ENCODE results near the gene CACNA1F.

CACNA1F gene

DNA sequence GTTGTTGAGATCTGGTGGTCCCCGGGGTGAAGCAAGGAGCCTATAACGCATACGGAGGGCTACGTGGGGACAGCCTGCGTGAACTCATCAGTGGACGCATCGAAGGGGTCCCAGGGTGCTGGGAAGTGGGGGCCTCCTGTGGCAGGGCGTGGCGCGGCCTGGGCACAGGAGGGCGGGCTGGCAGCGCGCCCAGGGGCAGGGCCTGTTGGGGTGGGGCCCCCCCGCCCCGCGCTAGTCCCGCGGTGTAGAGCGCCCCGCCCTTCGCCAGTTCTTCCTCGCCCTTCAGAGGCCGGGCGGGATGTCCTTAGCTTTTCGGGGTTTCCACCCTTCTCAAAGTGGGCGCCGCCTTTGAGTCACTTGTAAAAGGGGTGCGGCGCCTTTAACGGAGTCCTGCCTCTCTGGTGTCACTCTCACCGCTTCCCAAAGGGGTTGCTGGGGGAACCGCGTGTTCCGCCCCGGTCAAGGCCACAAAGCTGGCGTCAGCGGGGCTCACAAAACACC, 60.8 kb downstream of the CACNA1F start:
- DNase-seq = peak; percentile 72

DNA sequence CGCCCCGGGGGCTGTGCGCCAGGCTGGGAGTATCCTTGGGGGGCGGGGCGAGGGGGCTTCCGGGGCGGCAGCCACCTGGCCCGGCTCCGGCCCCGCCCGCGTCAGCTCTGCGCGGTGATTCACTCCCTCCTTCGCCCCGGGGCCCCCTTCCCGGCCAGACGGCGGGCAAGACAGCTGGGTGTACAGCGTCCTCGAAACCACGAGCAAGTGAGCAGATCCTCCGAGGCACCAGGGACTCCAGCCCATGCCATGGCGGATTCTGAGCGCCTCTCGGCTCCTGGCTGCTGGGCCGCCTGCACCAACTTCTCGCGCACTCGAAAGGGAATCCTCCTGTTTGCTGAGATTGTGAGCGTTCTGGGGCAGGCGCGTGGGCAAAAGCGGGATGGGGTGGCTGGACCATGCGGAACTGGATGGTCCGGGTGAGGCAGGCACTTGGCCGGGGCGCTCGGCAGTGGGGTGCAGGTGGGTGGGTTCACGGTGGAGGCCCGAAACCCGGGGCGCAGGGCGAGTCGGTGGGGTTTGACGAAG, 61.3 kb downstream of the CACNA1F start, which contains the start of gene PLP2:
Gene PLP2, plus strand, starts transcription at position 147 of the 528 bp plus-strand sequence. Its CDS starts 103 bp downstream, at position 250.
- peak; percentile 73 for DNase-seq

DNA sequence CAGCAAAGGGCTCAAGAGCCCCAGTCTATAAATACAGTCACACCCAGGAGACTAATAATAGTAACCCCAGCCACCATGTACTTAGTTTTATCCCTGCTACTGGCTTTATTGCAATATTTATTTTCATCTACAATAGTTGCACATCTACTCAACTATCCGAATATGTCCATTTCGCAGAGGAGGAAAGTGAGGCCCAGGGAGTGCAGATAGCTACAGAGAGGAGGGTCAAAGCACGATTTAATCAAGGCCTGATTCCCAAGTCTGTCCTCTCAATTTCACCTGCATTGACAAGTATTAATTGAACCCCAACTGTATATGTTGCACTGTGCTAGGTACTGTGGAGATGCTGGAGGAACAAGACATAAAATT, 65.4 kb downstream of the CACNA1F start:
- DNase-seq = no peak

DNA sequence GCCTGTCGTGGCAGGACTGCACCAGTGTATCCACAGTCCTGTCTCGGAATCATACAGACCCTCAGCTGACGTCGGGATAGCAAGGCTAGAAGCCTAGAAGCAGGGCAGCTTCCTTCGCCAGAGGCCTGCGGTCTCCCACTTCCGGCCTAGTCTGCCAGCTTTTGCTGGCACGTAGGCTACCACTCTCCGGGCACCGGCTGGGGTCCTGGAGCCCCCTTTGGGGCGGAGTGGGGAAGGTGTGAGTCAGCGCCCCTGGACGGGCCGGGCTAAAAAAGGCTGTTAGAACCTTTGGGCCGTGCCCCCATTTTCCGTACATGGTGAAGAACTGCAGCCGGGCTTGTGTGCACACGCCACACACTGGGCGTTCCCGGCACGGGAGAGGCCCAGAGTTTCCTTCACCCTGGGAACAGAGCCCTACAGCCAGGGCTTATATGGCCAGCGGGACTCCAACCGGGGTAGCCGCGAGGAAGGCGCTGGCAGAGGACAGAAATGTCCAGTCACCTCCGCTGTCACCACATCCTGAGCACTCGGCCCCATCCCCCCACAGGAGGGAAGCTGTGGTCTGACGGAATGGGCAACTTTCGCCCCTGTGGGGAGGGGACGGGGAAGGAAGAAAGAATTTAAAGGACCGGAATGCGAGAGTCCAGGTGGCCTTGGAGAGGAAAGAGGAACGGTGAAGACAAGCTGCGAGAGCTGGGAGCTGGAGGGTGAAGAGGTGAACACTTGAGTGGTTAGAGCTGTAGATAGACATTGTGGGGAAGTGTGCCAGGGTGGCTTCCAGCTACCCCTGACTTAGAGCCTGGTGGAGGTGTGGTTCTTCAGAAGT, 66.0 kb downstream of the CACNA1F start:
- peak; percentile 45 for DNase-seq

DNA sequence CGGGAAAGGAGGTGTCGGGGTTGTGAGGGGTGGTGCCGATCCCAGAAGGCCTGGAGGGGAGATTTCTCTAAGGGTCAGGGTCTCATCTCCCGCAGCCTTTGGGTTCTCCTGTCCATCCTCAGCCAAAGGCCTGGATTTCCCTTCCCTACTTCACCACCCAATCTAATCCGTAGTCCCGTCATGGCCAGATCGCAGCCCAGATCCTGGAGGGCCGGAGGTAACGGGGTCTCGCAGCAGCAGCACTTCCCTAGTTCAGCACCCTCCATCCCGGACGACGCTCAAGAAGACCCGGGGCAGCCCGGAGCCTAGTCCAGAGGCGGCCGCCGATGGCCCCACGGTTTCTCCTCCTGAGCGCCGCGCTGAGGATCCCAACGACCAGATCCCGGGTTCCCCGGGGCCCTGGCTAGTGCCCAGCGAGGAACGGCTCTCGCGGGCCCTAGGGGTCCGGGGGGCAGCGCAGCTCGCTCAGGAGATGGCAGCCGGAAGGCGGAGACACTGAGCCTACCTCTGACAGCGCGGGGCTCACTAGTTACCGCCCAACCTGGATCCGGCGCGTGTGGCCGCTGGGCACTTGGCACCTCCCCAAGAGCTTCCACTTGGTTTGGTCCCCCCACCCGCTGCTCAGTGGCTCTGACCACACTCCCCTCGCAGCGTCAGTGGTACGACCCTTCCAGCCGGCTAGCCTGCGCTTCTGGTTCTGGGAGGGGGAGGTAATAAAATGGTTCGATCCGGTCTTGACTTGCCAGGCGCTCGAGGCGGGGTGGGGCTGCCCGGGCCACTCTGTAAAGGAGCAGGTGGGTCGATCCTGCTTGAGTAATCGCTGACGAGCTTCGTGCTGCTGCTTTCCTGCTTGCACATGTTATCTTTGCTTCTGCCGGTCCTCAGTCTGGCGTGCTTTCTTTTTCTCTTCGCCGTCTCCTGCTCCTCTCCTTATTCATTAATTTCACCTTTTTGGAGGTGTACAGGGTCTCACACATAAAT, 66.9 kb downstream of the CACNA1F start:
- DNase-seq = peak; percentile 96

DNA sequence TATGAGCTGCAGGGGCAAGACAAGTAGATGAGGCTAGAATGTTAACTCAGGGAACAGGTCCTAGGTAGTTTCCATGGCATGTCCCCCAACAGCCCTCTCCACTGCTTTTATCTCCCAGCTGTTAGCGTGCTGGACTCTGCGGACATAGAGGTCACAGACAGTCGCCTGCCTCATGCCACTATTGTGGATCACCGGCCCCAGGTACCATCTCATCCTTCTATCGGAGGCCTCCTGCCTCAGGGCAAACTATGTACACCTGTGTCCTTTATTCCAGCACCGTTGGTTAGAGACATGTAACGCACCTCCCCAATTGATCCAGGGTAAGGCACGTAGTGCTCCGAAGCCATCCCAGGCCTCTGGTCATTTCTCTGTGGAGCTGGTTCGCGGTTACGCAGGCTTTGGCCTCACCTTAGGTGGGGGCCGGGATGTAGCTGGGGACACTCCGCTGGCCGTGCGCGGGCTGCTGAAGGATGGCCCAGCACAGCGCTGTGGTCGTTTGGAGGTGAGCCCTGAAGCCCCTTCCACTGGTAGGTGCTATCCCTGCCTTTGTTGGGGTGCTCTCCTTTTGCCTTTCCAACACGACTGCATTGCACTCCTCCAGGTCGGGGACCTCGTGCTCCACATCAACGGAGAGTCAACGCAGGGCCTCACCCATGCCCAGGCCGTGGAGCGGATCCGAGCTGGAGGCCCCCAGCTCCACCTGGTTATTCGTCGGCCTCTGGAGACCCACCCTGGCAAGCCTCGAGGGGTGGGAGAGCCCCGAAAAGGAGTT, 68.4 kb downstream of the CACNA1F start:
- DNase-seq = no peak

DNA sequence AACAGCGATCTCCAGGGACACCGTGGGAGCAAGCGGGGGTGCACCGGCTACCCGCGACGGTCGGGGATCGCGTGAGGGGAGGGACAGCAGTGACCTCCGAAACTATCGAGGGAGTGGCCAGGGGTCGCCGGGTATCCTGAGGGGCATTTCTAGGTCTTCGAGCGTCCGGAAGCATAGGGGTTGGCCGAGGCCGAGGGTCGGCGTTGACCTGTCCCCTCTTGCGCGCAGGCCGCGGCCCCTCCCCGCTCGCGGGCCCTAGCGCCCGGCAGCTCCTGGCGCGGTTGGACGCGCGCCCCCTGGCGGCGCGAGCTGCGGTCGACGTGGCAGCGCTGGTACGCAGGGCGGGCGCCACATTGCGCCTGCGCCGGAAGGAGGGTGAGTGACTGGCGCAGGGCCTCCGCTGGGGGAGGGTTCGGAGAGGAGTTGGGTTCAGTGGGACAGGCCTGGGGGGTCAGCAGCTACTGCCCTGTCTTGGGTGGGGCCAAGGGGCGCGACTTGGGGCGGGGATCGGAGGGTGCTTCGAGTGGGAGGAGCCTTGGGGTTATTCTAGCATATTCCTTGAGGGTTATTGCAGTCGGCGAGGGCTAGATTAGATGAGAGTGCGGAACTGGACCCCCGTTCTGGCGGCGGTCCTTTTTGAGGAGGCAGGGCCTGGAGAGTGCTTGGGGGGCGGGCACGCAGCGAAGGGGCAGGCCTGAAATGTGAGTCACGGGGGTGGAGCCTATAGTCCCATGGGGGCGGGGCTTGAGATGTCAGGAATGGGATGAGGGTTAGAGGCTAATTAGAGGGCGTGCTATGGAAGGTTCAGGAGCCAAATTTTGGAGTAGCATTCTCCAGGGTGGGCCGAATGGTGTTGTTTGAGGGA, 69.4 kb downstream of the CACNA1F start:
- peak; percentile 84 for DNase-seq

DNA sequence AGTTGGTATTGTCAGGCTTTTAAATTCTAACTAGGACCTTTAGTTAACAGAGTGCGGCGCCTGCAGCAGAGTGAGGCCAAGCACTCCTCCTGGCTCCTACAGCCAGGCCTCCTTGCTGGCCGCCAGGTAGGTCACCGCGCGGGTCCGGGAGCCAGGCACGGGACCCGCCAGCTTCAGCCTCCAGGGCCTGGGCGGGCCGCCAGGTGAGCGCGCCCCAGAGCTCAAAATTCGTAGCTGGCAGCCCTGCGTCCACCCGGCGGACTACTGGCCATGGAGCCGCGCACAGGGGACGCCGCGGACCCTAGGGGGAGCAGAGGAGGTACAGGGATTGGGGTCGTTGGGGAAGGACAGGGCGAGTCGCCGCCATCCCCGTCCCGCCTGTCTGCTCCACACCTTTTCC, 70.5 kb downstream of the CACNA1F start, which contains the start of gene MAGIX:
Gene MAGIX, plus strand, starts transcription at position 139 of the 400 bp plus-strand sequence. Its CDS starts 132 bp downstream, at position 271.
- no peak for DNase-seq

DNA sequence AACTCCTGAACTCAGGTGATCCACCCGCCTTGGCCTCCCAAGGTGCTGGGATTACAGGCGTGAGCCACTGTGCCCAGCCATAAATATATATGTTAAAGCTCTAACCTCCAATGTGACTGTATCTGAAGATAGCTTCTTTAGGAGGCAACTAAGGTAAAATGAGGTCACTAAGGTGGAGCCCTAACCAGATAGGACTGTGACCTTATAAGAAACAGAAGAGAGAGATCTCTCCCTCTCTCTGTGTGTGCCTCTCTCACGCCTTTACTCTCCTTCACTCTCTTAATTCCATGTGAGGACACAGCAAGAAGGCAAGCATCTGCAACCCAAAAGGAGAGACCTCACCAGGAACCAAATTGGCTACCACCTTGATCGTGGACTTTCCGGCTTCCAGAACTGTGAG, 71.5 kb downstream of the CACNA1F start:
- DNase-seq = no peak

DNA sequence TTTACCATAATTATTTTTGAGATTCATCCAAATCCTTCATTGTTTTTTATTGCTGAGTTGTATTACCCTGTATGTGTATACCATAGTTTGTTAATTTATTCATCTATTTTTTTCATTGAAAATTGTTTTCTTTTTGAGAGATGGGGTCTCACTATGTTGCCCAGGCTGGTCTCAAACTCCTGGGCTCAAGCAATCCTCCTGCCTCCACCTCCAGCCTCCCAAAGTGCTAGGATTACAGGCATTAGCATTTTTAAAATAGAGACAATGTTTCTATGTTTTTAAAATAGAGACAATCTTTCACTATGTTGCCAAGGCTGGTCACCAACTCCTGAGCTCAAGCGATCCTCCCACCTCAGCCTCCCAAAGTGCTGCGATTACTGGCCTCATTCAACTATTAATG, 72.2 kb downstream of the CACNA1F start:
- no peak for DNase-seq

DNA sequence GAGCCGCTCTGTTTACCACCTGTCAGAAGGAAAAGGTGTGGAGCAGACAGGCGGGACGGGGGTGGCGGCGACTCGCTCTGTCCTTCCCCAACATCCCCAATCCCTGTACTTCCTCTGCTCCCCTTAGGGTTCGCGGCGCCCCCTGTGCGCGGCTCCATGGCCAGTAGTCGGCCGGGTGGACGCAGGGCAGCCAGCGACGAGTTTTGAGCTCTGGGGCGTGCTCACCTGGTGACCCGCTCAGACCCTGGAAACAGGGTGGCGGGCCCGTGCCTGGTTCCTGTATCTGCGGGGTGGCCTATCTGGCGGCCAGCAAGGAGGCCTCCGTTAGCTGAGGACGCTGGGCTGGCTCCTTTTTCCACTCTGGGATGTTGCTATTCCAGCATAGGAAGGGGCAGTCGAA, 75.9 kb downstream of the CACNA1F start:
- DNase-seq = no peak

DNA sequence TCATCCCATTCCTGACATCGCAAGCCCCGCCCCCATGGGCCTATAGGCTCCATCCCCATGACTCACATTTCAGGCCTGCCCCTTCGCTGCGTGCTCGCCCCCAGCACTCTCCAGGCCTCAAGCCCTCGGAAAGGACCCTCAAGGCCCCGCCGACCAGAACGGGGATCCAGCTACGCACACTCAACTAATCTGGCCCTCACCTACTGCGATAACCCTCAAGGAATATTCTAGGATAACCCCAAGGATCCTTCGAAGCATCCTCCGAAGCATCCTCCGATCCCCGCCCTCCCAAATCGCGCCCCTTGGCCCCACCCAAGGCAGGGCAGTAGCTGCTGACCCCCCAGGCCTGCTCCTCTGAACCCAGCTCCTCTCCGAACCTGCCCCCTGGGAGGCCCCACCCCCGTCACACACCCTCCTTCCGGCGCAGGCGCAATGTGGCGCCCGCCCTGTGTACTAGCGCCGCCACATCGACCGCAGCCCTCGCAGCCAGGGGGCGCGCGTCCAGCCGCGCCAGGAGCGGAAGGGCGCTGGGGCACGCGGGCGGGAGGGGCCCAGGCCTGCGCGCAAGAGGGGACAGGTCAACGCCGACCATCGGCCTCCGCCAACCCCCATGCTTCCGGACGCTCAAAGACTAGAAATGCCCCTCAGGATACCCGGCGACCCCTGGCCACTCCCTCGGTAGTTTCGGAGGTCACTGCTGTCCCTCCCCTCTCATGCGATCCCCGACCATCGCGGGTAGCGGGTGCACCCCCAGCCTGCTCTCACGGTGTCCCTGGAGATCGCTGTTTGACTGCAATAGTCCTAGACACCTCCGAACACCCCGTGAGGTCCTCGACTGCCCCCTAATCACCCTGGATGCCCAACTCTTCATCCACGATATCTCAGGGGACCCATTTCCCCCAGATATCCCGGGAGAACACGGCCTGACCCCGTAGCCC, 77.0 kb downstream of the CACNA1F start:
- peak; percentile 89 for DNase-seq

DNA sequence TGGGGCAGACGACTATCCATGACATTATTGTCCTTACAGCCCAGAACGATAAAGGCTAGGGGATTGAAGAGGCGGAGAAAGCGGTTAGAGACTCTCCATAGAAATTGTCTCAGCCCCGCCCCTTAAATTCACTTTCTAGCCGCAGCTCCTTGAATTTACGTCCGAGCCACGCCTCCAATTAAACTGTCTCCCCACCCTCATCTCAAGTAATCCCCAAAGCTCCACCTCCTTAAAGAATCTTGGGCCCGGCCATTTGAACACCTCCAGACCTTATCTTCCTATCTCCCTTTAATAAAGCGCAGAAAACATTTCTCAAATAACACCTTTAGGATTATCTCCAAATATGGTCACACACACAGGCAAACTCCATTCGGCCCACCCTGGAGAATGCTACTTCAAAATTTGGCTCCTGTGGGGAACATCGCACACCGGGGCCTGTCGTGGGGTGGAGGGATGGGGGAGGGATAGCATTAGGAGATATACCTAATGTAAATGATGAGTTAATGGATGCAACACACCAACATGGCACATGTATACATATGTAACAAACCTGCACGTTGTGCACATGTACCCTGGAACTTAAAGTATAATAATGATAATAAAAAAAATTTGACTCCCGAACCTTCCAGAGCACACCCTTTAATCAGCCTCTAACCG, 77.8 kb downstream of the CACNA1F start:
- DNase-seq = peak; percentile 55

All from NCI-H146 (cell line).